Urothelium cell line (cell line): ENCODE results near the gene TRIB2.
A peak's percentile ranks its signal among the peaks of the same experiment; 100 is the strongest.

Source experiments
- DNase-seq: peaks from one replicate; pipeline ENCODE4 v3.0.0; 2011; ENCODE audit warnings: low spot score, mixed read lengths
- FAIRE-seq: peaks from 2 replicates; lab custom pipeline; 2011; peaks lifted over from hg19 to GRCh38; lab: Jason Lieb, UNC

TRIB2 gene

GRCh38 chr2:12718711-12719399, 2.1 kb downstream of the TRIB2 start:
- DNase-seq (no peak), FAIRE-seq (no peak)

GRCh38 chr2:12719400-12720277, 2.9 kb downstream of the TRIB2 start:
- FAIRE-seq (no peak), DNase-seq (no peak)

- DNase-seq (no peak), FAIRE-seq (no peak)
Measured at GRCh38 chr2:12720278-12720620, 3.5 kb downstream of the TRIB2 start.

DNA sequence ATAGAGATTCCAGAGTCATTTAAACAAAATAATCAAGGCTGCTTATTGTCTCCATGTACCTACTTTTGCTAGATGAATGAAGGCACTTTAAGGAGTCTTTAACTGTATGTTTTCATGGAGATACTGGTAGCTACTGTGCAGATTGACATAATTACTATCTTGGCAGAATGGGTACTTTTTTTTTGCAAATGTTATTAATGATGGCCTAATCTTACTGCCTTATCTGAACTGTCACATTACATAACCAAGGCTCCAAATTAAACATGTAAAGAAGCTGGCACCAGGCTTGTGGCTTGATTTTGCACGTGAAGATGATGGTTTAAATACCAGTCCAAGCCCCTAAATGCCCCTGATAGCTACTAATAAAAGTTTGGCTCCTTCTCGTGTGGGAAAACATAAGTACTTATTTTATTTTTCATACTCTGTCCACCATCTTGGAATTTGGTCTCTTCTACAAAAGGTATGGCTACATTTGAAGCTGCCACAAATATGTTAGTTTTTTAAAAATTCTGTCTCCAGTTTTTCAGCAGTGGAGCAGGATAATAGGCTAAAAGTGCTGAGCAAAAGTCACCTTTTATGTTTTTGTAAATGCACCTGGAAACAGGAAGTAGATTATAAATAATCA, 4.1 kb downstream of the TRIB2 start:
- FAIRE-seq (no peak), DNase-seq (no peak)

DNA sequence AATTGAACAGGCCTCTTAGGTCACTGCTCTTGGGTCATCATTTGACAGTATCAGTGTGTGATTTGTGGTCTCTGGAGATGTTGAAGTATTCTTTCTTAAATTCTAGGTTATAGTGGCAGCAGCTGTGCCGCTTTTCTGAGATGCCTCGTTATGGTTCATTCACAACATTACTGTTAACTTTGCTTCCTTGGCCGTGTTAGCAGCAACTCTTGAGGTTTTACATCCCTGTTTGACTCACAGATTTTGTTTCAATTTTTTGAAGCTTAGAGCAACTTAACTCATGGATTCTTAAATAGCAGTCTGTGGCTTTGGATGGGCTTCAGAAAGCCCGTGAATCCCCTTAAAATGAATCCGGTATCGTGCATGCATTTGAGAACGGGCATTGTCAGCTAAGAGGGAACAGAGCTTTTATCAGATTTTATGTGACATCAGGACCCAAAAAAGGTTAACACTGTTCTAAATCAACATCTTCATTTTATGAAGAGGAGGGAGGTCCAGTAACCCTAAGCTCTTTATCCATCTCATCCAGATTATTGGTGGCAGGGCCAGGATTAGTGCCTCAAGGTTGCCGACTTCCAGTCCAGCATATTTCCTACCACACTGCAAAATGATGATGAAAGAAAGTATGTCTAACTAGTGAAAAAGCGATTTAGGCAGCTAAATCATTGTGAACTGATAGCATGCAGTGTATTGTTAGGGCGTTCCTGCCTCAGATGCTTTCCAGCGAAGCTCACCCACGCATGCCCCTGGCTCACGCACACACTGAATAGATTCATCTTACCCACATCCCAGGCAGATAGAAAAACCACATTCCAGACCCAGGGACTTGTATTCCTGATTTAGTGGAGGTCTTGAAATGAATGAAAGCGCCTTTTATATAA, 5.1 kb downstream of the TRIB2 start:
- FAIRE-seq (no peak), DNase-seq (no peak)

DNA sequence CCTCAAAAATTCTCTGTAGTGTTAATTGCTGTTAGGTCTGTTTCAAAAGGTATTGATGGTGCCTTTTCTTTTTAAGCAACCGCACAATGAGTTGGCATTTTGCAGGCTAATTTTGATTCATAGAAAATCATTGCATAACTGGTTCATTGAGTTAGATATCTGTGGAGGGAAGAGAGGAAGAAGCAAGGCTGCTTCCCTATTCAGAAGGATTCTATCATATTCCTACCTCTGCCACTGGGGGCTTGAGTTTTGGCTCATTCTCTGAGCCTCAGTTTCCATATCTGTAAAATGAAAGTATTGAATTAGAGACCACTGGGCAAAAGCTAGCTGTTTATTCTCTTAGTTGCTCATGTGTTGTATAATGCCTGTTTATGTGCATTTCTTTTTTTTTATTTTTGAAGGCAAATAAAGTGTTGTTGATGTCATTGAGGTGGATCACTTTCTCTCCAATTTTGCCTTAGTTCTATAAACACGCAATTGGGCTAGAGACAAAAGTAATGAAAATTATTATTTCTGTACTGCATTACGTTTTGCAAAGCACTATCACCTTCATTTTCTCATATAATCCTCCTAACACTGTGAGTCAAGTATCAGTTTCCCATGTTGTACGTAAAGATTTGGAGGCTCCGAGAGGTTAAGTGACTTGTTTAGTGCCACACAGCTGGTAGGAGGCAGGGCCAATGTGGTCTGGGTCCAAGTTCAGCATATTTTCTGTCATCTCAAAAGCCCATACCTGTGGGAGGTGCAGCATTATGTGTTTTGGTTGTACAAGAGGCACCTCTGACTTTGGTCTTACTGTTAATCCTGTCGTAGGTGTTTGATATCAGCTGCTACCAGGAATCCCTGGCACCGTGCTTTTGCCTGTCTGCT, 5.9 kb downstream of the TRIB2 start:
- no peak for FAIRE-seq
- DNase-seq, result no peak

GRCh38 chr2:12723736-12724463, 7.2 kb downstream of the TRIB2 start:
- DNase-seq (no peak), FAIRE-seq (no peak)

GRCh38 chr2:12725233-12726187, 8.8 kb downstream of the TRIB2 start:
- DNase-seq (no peak), FAIRE-seq (no peak)

DNA sequence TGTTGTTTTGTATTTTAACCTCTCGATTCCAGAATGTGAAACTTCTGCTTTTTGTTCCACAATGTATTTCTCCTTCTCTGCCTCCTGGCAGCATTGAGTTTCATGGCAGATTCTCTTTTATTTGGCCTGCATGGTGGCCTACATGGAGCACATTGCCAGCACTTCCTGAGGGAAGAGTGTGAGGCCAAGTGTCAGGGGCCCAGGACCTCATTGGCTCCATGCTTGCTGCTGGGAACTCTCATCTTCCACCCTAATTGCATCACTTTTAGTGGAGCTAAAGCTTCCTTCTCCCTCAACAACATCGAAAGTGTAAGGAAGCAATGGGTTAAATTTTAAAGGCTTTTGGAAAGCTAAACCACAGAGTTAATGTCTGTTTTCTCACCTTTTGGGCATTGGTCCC, 9.5 kb downstream of the TRIB2 start:
- FAIRE-seq, result no peak
- DNase-seq, result no peak

DNA sequence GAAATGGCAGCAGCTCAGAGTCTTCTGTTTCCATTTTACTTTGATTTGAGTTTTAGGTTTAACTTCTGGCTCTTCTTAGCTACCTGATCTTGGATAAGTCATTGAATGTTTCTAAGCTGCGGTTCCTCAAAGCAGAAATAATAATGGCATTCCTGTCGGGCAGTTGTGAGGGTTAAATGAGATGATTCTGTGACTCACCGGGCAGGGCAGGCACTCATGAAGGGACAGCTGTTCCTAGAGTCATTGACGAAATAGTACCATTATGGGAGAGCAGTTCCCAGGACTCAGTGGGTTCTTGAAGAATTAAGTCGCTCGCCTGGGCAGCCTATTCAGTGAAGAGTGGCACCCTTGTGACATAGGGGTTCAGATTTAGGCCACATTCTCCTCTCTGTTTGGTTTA, 10.3 kb downstream of the TRIB2 start:
- no peak for DNase-seq
- peak; percentile 37 for FAIRE-seq

DNA sequence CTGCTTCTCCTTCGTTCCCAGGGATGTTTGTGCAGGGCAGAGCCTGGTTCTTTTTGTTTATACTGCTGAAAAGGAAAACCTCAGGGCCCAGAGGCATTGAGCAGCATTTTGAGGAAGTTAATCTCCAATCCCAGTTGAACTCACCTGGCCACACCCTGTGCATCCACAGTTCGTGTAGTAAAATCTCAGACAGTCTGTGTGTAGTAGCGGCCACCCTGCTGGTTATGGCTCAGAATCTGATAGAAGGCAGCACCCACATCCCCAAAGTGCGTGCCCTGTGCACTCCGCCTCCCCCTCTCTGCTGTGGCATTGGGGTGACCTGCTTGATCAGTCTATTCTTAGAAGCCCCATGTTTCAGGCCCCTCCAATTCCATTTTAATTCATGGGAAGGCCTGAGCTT, 10.9 kb downstream of the TRIB2 start:
- DNase-seq (no peak), FAIRE-seq (no peak)

GRCh38 chr2:12728221-12728777, 11.6 kb downstream of the TRIB2 start:
- FAIRE-seq (no peak), DNase-seq (no peak)

DNA sequence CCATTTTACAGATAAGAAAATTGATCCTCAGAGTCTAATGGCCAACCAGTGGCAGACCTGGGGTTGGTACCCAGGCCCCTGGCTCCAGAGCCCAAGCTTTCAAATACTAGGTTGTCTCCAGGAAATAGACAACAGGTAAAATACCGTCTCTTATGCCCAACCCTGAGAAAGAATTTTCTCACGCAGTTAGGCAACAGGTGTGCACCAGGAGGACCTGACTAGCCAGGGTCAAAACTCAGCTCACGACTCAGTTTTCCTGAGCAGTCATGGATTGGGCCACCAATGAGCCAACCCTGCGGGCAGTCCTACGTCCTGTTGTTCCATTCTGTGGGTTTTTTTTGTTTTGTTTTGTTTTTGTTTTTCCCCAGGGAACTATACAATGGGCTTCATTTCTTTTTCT, 13.5 kb downstream of the TRIB2 start:
- DNase-seq, result no peak
- no peak for FAIRE-seq

- DNase-seq (no peak), FAIRE-seq (no peak)
Measured at GRCh38 chr2:12731701-12732280, 15.1 kb downstream of the TRIB2 start.

GRCh38 chr2:12732651-12733050, 15.9 kb downstream of the TRIB2 start:
- DNase-seq, result no peak
- no peak for FAIRE-seq

- no peak for FAIRE-seq
- DNase-seq, result no peak
Measured at GRCh38 chr2:12733846-12734245, 17.1 kb downstream of the TRIB2 start.

DNA sequence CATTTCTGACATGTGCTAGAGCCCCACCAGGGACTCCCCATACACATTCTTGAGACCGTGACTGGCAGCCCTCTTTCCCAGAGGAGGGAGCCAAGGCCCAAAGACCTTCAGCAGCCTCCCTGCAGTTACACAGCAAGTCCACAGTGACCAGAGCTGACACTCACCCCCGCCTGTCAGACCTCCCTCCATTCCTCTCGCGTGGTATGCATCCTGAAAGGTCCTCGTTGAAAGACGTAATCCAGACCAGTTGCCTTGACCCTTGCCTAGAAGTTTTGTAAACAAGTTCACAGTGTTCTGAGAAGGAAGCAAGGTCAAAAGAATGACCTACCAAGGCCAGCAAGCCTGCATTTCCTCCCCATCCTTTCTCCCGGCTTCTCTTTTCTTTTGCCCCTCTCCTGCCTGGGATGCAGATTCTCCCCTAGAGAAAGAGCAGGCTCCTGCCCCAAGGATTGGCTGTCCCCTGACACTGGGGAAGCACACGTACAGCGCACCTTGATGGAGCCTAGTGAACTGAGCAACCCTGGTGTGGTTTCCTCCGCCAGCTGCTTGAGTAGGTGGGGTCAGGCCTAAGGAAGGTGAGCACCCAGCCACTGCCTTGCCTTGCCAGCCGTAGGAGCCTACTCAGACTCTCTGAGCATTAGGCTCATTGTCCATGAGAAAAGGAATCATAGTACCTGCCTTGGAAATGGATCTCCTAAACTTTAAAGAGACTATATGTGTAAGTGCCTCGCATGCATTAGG, 18.3 kb downstream of the TRIB2 start:
- FAIRE-seq, result no peak

More for the DNA sequence above, 18.3 kb downstream of the TRIB2 start:
- no peak for DNase-seq
